ENCODE data around the gene EPHB6. TPM values are rescaled to one million over a fixed set of nuclear protein-coding genes. Genes with fewer than 3 reads are reported as not detected.

The EPHB6 gene
- total RNA-seq, 1 donor = 4.0 TPM

DNA sequence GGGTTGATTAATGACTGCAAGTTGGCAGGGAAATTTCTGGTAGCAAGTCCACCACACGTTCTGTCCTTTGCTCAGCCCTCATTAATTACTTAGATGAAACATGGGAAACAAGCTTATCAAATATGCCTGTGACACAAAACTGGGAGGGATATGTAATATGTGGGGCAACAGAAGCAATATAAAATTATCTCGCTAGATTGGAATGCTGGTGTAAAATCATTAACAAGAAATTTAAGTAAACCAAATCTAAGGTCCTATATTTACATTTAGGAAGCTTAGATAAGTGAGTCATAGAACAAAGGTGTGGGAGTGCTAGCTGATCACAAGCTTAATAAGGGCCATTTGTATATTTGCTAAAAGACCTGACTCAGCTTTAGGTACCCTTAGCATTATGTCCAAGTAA is 55.2 kb downstream of the EPHB6 start:
- no peak for TF ChIP-seq CTCF (IDR thresholded peaks at IDR 0.05; ENCODE audit: extremely low read depth, low read depth, low read length)

DNA sequence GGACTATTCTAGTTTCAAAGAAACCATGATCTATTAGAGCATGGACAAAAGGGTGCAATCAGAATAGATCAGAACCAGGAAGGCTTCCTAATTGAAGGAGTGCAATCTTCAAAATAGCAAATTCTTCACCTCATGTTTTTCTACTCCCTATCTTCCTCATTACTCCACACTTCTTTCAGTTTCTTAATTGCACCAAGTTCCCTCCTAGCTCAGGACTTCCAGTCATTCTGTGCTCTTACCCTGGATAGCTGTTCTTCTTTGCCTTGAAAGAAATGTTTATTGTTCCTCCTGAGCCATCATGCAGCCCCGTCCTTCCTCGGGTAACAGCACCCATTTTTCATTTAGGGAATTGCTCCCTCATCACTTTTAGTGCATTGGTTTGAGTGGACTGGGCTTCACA is 55.6 kb downstream of the EPHB6 start:
- no peak for TF ChIP-seq CTCF (IDR thresholded peaks at IDR 0.05; ENCODE audit: extremely low read depth, low read depth, low read length)

More for the DNA sequence above, 55.2 kb downstream of the EPHB6 start:
- no peaks in the 10 kb centered on the region for H3K27me3 ChIP-seq (ENCODE audit: insufficient read depth, low read length)
- no peak for DNase-seq (ENCODE audit: insufficient read length, low spot score, missing footprints)
- H3K27ac ChIP-seq (ENCODE audit: low read depth, low read length) = no peak overlapping the region
- no peaks in the 10 kb centered on the region for H3K36me3 ChIP-seq (ENCODE audit: insufficient read depth, low read length)
- H3K4me1 ChIP-seq (ENCODE audit: insufficient read depth, low read length) = no peaks in the 10 kb centered on the region
- H3K4me2 ChIP-seq (ENCODE audit: insufficient read depth, low read length) = no peak overlapping the region
- H3K79me2 ChIP-seq (ENCODE audit: insufficient read depth, low read length) = no peaks in the 10 kb centered on the region
- no peaks in the 10 kb centered on the region for H3K9me3 ChIP-seq (ENCODE audit: low read depth, low read length)
- H4K20me1 ChIP-seq (ENCODE audit: insufficient read depth, low read length) = no peaks in the 10 kb centered on the region
- no peak overlapping the region for H3K4me3 ChIP-seq (ENCODE audit: insufficient read depth, low read length)
- no peak overlapping the region for H2AFZ ChIP-seq (ENCODE audit: low read length)

DNA sequence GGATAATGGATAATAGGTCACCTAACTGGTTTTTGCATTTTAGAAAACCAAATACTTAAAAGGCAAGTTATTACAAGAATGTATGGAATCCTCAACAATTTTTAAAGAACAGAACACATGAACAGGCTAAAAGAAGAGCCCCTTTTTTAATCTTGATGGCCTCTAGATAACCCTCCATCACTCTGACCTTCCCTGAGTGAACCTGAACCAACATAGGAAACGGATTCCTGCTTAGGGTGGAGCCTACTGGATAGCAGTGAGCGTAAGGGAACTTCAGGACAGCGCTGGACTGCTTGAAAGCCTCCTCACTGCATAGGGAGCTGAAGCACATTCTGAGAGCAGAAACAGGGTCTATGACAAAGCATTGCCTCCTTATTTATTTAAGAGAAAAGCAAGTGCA is 58.2 kb downstream of the EPHB6 start:
- H2AFZ ChIP-seq (ENCODE audit: low read length) = no peak overlapping the region
- no peak for TF ChIP-seq CTCF (IDR thresholded peaks at IDR 0.05; ENCODE audit: extremely low read depth, low read depth, low read length)
- H3K4me3 ChIP-seq (ENCODE audit: insufficient read depth, low read length) = no peak overlapping the region
- DNase-seq (ENCODE audit: insufficient read length, low spot score, missing footprints) = no peak
- H4K20me1 ChIP-seq (ENCODE audit: insufficient read depth, low read length) = no peaks in the 10 kb centered on the region
- H3K36me3 ChIP-seq (ENCODE audit: insufficient read depth, low read length) = no peaks in the 10 kb centered on the region
- no peaks in the 10 kb centered on the region for H3K27me3 ChIP-seq (ENCODE audit: insufficient read depth, low read length)
- H3K9me3 ChIP-seq (ENCODE audit: low read depth, low read length) = no peaks in the 10 kb centered on the region
- H3K4me1 ChIP-seq (ENCODE audit: insufficient read depth, low read length) = no peaks in the 10 kb centered on the region
- H3K27ac ChIP-seq (ENCODE audit: low read depth, low read length) = no peak overlapping the region
- no peaks in the 10 kb centered on the region for H3K79me2 ChIP-seq (ENCODE audit: insufficient read depth, low read length)
- no peak overlapping the region for H3K4me2 ChIP-seq (ENCODE audit: insufficient read depth, low read length)

More for the DNA sequence above, 55.6 kb downstream of the EPHB6 start:
- Histone ChIP-seq H3K27me3 (ENCODE audit: insufficient read depth, low read length) (no peaks in the 10 kb centered on the region), H3K4me2 (ENCODE audit: insufficient read depth, low read length) (no peak overlapping the region), H3K4me1 (ENCODE audit: insufficient read depth, low read length) (no peaks in the 10 kb centered on the region), H3K36me3 (ENCODE audit: insufficient read depth, low read length) (no peaks in the 10 kb centered on the region), H3K27ac (ENCODE audit: low read depth, low read length) (no peak overlapping the region), H3K9me3 (ENCODE audit: low read depth, low read length) (no peaks in the 10 kb centered on the region), H3K79me2 (ENCODE audit: insufficient read depth, low read length) (no peaks in the 10 kb centered on the region), H2AFZ (ENCODE audit: low read length) (no peak overlapping the region), H4K20me1 (ENCODE audit: insufficient read depth, low read length) (no peaks in the 10 kb centered on the region), H3K4me3 (ENCODE audit: insufficient read depth, low read length) (no peak overlapping the region)
- no peak for DNase-seq (ENCODE audit: insufficient read length, low spot score, missing footprints)

GRCh38 chr7:142913566-142913965 is 58.7 kb downstream of the EPHB6 start:
- DNase-seq (ENCODE audit: insufficient read length, low spot score, missing footprints) = no peak
- H4K20me1 ChIP-seq (ENCODE audit: insufficient read depth, low read length) = no peaks in the 10 kb centered on the region
- H2AFZ ChIP-seq (ENCODE audit: low read length) = no peak overlapping the region
- H3K36me3 ChIP-seq (ENCODE audit: insufficient read depth, low read length) = no peaks in the 10 kb centered on the region
- no peaks in the 10 kb centered on the region for H3K4me1 ChIP-seq (ENCODE audit: insufficient read depth, low read length)
- H3K79me2 ChIP-seq (ENCODE audit: insufficient read depth, low read length) = no peaks in the 10 kb centered on the region
- no peak overlapping the region for H3K4me3 ChIP-seq (ENCODE audit: insufficient read depth, low read length)
- no peak overlapping the region for H3K27ac ChIP-seq (ENCODE audit: low read depth, low read length)
- no peaks in the 10 kb centered on the region for H3K27me3 ChIP-seq (ENCODE audit: insufficient read depth, low read length)
- H3K4me2 ChIP-seq (ENCODE audit: insufficient read depth, low read length) = no peak overlapping the region
- TF ChIP-seq CTCF (IDR thresholded peaks at IDR 0.05; ENCODE audit: extremely low read depth, low read depth, low read length) = no peak
- no peaks in the 10 kb centered on the region for H3K9me3 ChIP-seq (ENCODE audit: low read depth, low read length)
